HCT116 (cell line): Measurements from ENCODE around the gene FCER1G.

Experiments used
- CEBPB ChIP-seq: IDR thresholded peaks from 2 replicates; pipeline ENCODE4 v1.6.1; 2012; ENCODE audit warnings: low read depth
- CTCF ChIP-seq, 3 experiments: fragments of 200-600 bp in 1 of 3; sonication (generic) in 1 of 3; IDR thresholded peaks in 2 of 3; conservative IDR thresholded peaks in 1 of 3; 2 replicates each; pipeline ENCODE4 v1.5.1; 2012 to 2017; ENCODE audit warnings: low read depth in 2 of 3, low read length in 2 of 3, antibody characterized with exemption in 1 of 3, borderline replicate concordance in 1 of 3, control low read depth in 1 of 3, mild to moderate bottlenecking in 1 of 3, mixed read lengths in 1 of 3, mixed run types in 1 of 3, moderate library complexity in 1 of 3; ENCODE audit not compliant: insufficient read depth in 1 of 3
- POLR2A ChIP-seq: IDR thresholded peaks from 2 replicates; pipeline ENCODE4 v1.7.0; 2011; ENCODE audit warnings: borderline replicate concordance; ENCODE audit not compliant: insufficient read depth, insufficient read length; ENCODE audit errors: extremely low read depth
- REST ChIP-seq: IDR thresholded peaks from 2 replicates; pipeline ENCODE4 v1.6.1; 2012; ENCODE audit warnings: low read depth
- YY1 ChIP-seq: IDR thresholded peaks from 2 replicates; pipeline ENCODE4 v1.6.1; 2011; ENCODE audit warnings: low read length, low read depth, moderate library complexity, mild to moderate bottlenecking; ENCODE audit not compliant: insufficient replicate concordance; ENCODE audit errors: extremely low read depth
- ZNF274 ChIP-seq: fragments of 200-500 bp; sonication (Bioruptor generic); IDR thresholded peaks from 2 replicates; pipeline ENCODE4 v1.6.1; 2014; ENCODE audit warnings: mild to moderate bottlenecking, low read depth, low read length, inconsistent platforms

- no peak for TF ChIP-seq YY1
- TF ChIP-seq POLR2A: no peak
- no peak for TF ChIP-seq CEBPB
- no peak for TF ChIP-seq REST
- peak; percentile 29 to 51 (median 46); a peak in 5 of 6 replicates for TF ChIP-seq CTCF (IDR thresholded peaks at IDR 0.05 in 2 of 3, conservative IDR thresholded peaks at IDR 0.05 in 1 of 3; ENCODE audit: borderline replicate concordance in 1 of 3, insufficient read depth in 1 of 3, low read depth in 2 of 3, low read length in 2 of 3)
- TF ChIP-seq ZNF274: no peak
Measured at GRCh38 chr1:161171191-161171590, 43.9 kb upstream of the FCER1G start.
